ENCODE measurements around the gene ORAI3. TPM values are rescaled to one million over a fixed set of nuclear protein-coding genes. Genes with fewer than 3 reads are reported as not detected.

Gene ORAI3
- total and polyA plus RNA-seq, 2 of the 13 experiments (the other 11 are each of a cell fraction or from before 2014, with no cell fraction given), result 11.4 to 32.0 TPM

DNA sequence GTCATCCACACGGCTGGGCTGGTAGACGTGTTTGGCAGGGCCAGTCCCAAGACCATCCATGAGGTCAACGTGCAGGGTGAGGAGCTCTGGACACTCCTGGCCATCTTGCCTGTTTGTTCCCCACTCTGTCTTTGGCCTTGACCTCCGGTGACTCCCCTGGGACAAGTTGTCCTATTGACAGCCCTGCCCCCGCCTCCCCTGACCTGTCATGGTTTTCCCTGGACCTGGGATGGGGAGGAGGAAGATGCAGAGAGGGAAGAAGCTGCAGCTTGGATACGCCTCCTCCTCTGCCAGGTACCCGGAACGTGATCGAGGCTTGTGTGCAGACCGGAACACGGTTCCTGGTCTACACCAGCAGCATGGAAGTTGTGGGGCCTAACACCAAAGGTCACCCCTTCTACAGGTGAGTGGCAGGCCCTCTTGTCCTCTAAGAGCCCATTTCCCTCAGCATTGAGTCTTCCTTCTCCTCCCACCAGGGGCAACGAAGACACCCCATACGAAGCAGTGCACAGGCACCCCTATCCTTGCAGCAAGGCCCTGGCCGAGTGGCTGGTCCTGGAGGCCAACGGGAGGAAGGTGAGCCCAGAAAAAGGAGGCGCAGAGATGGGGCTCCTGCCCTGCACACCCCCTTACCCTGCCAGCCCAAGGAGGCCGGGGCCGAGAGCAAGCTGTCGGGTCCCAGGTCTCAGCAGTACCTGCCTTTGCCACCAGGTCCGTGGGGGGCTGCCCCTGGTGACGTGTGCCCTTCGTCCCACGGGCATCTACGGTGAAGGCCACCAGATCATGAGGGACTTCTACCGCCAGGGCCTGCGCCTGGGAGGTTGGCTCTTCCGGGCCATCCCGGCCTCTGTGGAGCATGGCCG, 37.5 kb downstream of the ORAI3 start (continued):
- TF ChIP-seq, protein P1, sequence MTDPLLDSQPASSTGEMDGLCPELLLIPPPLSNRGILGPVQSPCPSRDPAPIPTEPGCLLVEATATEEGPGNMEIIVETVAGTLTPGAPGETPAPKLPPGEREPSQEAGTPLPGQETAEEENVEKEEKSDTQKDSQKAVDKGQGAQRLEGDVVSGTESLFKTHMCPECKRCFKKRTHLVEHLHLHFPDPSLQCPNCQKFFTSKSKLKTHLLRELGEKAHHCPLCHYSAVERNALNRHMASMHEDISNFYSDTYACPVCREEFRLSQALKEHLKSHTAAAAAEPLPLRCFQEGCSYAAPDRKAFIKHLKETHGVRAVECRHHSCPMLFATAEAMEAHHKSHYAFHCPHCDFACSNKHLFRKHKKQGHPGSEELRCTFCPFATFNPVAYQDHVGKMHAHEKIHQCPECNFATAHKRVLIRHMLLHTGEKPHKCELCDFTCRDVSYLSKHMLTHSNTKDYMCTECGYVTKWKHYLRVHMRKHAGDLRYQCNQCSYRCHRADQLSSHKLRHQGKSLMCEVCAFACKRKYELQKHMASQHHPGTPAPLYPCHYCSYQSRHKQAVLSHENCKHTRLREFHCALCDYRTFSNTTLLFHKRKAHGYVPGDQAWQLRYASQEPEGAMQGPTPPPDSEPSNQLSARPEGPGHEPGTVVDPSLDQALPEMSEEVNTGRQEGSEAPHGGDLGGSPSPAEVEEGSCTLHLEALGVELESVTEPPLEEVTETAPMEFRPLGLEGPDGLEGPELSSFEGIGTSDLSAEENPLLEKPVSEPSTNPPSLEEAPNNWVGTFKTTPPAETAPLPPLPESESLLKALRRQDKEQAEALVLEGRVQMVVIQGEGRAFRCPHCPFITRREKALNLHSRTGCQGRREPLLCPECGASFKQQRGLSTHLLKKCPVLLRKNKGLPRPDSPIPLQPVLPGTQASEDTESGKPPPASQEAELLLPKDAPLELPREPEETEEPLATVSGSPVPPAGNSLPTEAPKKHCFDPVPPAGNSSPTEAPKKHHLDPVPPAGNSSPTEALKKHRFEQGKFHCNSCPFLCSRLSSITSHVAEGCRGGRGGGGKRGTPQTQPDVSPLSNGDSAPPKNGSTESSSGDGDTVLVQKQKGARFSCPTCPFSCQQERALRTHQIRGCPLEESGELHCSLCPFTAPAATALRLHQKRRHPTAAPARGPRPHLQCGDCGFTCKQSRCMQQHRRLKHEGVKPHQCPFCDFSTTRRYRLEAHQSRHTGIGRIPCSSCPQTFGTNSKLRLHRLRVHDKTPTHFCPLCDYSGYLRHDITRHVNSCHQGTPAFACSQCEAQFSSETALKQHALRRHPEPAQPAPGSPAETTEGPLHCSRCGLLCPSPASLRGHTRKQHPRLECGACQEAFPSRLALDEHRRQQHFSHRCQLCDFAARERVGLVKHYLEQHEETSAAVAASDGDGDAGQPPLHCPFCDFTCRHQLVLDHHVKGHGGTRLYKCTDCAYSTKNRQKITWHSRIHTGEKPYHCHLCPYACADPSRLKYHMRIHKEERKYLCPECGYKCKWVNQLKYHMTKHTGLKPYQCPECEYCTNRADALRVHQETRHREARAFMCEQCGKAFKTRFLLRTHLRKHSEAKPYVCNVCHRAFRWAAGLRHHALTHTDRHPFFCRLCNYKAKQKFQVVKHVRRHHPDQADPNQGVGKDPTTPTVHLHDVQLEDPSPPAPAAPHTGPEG (CRISPR knock-in tag; IDR thresholded peaks at IDR 0.05), result no peak
- TF ChIP-seq ZSCAN9 (CRISPR knock-in tag; IDR thresholded peaks at IDR 0.05; ENCODE audit: borderline replicate concordance) (no peak), ZNF354B (CRISPR knock-in tag; IDR thresholded peaks at IDR 0.05) (no peak), FOXA3 (CRISPR knock-in tag; IDR thresholded peaks at IDR 0.05) (peak; percentile 21; the same call in 1 of the 2 replicates), HNF4A (CRISPR knock-in tag; IDR thresholded peaks at IDR 0.05) (peak; percentile 37; the same call in 1 of the 2 replicates), KMT2B (CRISPR knock-in tag; IDR thresholded peaks at IDR 0.05) (no peak), GPN1 (CRISPR knock-in tag; IDR thresholded peaks at IDR 0.05; ENCODE audit: borderline replicate concordance) (no peak), RXRB (CRISPR knock-in tag; IDR thresholded peaks at IDR 0.05; ENCODE audit: borderline replicate concordance) (peak; percentile 78), NFE2 (CRISPR knock-in tag; IDR thresholded peaks at IDR 0.05) (no peak), ZNF501 (CRISPR knock-in tag; IDR thresholded peaks at IDR 0.05) (no peak), KLF11 (CRISPR knock-in tag; IDR thresholded peaks at IDR 0.05) (no peak), ARNTL (CRISPR knock-in tag; IDR thresholded peaks at IDR 0.05) (no peak; the same call in 1 of the 2 replicates), ZNF451 (CRISPR knock-in tag; IDR thresholded peaks at IDR 0.05) (peak; percentile 44; the same call in 1 of the 2 replicates), KLF9 (CRISPR knock-in tag; IDR thresholded peaks at IDR 0.05; ENCODE audit: low read depth) (no peak), ONECUT2 (CRISPR knock-in tag; IDR thresholded peaks at IDR 0.05) (no peak)
- TF ChIP-seq, protein P2, sequence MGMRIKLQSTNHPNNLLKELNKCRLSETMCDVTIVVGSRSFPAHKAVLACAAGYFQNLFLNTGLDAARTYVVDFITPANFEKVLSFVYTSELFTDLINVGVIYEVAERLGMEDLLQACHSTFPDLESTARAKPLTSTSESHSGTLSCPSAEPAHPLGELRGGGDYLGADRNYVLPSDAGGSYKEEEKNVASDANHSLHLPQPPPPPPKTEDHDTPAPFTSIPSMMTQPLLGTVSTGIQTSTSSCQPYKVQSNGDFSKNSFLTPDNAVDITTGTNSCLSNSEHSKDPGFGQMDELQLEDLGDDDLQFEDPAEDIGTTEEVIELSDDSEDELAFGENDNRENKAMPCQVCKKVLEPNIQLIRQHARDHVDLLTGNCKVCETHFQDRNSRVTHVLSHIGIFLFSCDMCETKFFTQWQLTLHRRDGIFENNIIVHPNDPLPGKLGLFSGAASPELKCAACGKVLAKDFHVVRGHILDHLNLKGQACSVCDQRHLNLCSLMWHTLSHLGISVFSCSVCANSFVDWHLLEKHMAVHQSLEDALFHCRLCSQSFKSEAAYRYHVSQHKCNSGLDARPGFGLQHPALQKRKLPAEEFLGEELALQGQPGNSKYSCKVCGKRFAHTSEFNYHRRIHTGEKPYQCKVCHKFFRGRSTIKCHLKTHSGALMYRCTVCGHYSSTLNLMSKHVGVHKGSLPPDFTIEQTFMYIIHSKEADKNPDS (CRISPR knock-in tag; IDR thresholded peaks at IDR 0.05), result 0 out of 2 replicates have a peak, but pooled peaks have one; percentile 47
- TF ChIP-seq, protein P3, sequence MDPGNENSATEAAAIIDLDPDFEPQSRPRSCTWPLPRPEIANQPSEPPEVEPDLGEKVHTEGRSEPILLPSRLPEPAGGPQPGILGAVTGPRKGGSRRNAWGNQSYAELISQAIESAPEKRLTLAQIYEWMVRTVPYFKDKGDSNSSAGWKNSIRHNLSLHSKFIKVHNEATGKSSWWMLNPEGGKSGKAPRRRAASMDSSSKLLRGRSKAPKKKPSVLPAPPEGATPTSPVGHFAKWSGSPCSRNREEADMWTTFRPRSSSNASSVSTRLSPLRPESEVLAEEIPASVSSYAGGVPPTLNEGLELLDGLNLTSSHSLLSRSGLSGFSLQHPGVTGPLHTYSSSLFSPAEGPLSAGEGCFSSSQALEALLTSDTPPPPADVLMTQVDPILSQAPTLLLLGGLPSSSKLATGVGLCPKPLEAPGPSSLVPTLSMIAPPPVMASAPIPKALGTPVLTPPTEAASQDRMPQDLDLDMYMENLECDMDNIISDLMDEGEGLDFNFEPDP (CRISPR knock-in tag; conservative IDR thresholded peaks at IDR 0.05), result 0 out of 2 replicates have a peak, but pooled peaks have one; percentile 75
- TF ChIP-seq, protein P4, sequence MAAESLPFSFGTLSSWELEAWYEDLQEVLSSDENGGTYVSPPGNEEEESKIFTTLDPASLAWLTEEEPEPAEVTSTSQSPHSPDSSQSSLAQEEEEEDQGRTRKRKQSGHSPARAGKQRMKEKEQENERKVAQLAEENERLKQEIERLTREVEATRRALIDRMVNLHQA (CRISPR knock-in tag; IDR thresholded peaks at IDR 0.05), result no peak
- TF ChIP-seq, protein P5, sequence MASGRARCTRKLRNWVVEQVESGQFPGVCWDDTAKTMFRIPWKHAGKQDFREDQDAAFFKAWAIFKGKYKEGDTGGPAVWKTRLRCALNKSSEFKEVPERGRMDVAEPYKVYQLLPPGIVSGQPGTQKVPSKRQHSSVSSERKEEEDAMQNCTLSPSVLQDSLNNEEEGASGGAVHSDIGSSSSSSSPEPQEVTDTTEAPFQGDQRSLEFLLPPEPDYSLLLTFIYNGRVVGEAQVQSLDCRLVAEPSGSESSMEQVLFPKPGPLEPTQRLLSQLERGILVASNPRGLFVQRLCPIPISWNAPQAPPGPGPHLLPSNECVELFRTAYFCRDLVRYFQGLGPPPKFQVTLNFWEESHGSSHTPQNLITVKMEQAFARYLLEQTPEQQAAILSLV (CRISPR knock-in tag; IDR thresholded peaks at IDR 0.05; ENCODE audit: borderline replicate concordance), result no peak; the same call in 1 of the 2 replicates
